GM21619 (cell line): ENCODE measurements around the gene IRX1.

Source experiments
- ATAC-seq: cut with Tn5 transposase; IDR thresholded peaks from one replicate; pipeline ENCODE4 v1.9.1; 2021; ENCODE audit not compliant: unreplicated experiment

IRX1 gene

DNA sequence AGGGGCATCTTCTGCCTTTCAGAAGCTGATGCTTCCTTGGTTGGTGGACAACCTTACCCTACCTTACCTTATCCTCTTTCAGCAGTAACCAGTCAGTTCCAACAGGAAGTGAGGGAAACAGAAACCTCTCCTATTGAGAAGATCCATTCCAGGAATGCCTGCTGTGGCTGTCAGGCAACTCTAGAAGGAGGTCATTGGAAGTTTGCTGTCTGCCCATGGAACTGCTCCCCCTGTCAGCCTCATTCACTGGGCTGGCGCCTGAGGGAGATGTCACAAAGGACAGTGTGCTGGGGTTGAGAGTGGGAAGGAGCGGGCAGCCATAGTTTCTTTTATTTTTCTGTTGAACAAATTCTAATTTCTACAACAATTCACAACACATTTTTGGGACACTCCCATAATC lies 54.7 kb downstream of the IRX1 start:
- no peak for ATAC-seq

DNA sequence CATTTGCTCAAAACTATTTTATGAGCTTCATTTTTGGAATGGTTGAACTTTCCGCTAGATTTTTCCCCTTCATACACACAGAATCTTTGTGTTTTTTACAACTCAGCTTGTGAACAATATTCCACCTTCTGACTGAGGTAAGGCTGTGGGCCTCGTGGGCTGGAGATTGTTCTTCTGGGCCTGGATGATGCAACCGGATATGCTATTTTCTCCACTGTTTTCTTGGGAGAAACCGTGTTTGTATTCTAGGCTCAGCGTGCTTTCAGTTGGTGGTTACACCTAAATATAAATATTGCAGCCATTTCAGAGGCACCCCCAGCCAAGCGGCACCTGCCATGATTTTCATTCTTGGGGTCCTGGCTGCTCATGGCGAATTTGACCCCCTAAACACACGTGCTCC lies 55.2 kb downstream of the IRX1 start:
- no peak for ATAC-seq
